Measurements from ENCODE around the gene SMIM10. TPM values are rescaled to one million over a fixed set of nuclear protein-coding genes. Genes with fewer than 3 reads are reported as not detected.
A peak's percentile ranks its signal among the peaks of the same experiment; 100 is the strongest.

The SMIM10 gene
- total and polyA plus RNA-seq, 10 donors = 5.2 to 14.4 (median 8.0) TPM

DNA sequence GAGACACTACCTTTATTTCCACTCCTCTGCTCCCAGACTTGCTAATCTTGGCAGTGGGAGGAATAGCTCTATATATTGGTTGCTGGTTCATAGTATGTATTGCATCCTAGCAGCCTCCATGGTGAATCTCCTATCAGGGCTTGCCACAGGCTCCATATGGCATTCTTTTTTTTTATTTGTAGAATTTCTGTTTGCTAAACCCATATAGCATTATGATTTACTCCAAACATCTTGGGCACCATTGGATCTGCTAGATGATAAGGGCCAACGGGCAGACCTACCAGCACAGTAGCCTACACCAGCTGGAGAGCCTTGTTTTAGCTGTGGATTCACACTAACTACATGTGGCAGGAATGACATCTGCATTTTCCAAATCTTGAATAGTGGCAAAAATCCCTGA is 6.9 kb downstream of the SMIM10 start:
- peaks cover 0 to 13% (median 0%) of the 10 kb centered on the region in 7 donors for H3K27me3 ChIP-seq (replicated peaks in 1 of 7)
- H3K36me3 ChIP-seq = no peaks in the 10 kb centered on the region
- no peaks in the 10 kb centered on the region for H3K4me1 ChIP-seq
- H3K4me3 ChIP-seq = no peak overlapping the region
- no peak overlapping the region for H3K27ac ChIP-seq
- WGBS, 5 donors = 46 to 100% (median 76%) methylated on average over 1 of the region's 1 CpG
- intact Hi-C loops (cut with DNase I; ENCODE audit: low total_unique reads) = no loop called here
- TF ChIP-seq POLR2A (IDR thresholded peaks at IDR 0.05) = no peak
- TF ChIP-seq, protein P1, sequence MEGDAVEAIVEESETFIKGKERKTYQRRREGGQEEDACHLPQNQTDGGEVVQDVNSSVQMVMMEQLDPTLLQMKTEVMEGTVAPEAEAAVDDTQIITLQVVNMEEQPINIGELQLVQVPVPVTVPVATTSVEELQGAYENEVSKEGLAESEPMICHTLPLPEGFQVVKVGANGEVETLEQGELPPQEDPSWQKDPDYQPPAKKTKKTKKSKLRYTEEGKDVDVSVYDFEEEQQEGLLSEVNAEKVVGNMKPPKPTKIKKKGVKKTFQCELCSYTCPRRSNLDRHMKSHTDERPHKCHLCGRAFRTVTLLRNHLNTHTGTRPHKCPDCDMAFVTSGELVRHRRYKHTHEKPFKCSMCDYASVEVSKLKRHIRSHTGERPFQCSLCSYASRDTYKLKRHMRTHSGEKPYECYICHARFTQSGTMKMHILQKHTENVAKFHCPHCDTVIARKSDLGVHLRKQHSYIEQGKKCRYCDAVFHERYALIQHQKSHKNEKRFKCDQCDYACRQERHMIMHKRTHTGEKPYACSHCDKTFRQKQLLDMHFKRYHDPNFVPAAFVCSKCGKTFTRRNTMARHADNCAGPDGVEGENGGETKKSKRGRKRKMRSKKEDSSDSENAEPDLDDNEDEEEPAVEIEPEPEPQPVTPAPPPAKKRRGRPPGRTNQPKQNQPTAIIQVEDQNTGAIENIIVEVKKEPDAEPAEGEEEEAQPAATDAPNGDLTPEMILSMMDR (IDR thresholded peaks at IDR 0.05 in 8 of 11, conservative IDR thresholded peaks at IDR 0.05 in 3 of 11) = no peak
- TF ChIP-seq POLR2AphosphoS5 (IDR thresholded peaks at IDR 0.05) = no peak
- no peaks in the 10 kb centered on the region for H3K9me3 ChIP-seq
- DNase-seq = no peak

DNA sequence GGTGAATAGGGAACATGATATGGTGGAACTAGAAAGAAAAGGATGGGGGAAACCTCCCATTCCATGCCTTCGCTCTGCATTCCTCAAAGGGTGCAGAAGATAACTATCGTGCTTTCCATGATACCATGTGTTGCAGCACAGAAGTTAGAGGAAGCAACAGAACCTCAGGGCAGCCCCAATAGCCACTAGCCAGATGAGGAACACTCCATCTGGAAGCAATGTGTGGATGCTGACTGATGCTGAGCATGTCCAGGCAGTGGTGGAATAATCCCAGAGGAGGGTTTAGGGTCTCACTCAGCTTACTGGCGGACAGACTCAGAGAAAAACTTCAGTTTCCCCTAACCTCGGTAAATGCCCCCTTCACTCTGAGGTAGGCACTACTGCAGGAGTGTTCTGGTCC is 7.5 kb downstream of the SMIM10 start:
- Histone ChIP-seq H3K4me1 (peaks cover 0 to 1% (median 0%) of the 10 kb centered on the region in 6 donors), H3K9me3 (no peaks in the 10 kb centered on the region), H3K27ac (no peak overlapping the region), H3K4me3 (no peak overlapping the region), H3K36me3 (no peaks in the 10 kb centered on the region), H3K27me3 (replicated peaks in 1 of 7) (peaks cover 0 to 13% (median 0%) of the 10 kb centered on the region in 7 donors)
- intact Hi-C loops (cut with DNase I; ENCODE audit: low total_unique reads) = no loop called here
- TF ChIP-seq POLR2AphosphoS5 (IDR thresholded peaks at IDR 0.05) = no peak
- TF ChIP-seq POLR2A (IDR thresholded peaks at IDR 0.05) = no peak
- TF ChIP-seq, protein P1 (IDR thresholded peaks at IDR 0.05 in 8 of 11, conservative IDR thresholded peaks at IDR 0.05 in 3 of 11) = no peak
- no peak for DNase-seq
- WGBS, 5 donors = 84 to 96% (median 87%) methylated on average over 3 to 4 of the region's 4 CpGs

DNA sequence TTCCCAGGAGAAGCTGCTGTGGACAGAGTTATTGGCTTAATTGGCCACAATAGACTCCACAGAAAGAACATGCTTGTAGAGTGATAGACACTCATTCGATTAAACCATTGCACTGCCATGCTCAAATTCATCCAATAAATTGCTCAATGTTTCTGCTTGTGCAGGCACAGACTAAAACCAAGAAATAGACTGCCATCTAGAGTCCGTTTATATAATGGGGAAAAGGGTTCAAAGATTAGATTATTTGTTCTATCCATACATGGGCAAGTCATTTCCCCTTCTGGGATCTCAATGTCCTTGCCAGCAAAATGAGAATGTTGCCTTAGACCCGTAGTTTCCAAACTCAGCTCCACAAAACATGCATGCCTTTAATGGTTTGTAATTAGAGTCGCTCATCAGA is 8.7 kb downstream of the SMIM10 start:
- WGBS, 5 donors = 28 to 37% (median 30%) methylated on average over 4 of the region's 4 CpGs
- TF ChIP-seq, protein P1 (IDR thresholded peaks at IDR 0.05 in 8 of 11, conservative IDR thresholded peaks at IDR 0.05 in 3 of 11) = peak in 8 of 11 experiments; percentile 11 to 46 (median 35)
- TF ChIP-seq POLR2A (IDR thresholded peaks at IDR 0.05) = no peak
- no peak for TF ChIP-seq POLR2AphosphoS5 (IDR thresholded peaks at IDR 0.05)
- H3K36me3 ChIP-seq = no peaks in the 10 kb centered on the region

DNA sequence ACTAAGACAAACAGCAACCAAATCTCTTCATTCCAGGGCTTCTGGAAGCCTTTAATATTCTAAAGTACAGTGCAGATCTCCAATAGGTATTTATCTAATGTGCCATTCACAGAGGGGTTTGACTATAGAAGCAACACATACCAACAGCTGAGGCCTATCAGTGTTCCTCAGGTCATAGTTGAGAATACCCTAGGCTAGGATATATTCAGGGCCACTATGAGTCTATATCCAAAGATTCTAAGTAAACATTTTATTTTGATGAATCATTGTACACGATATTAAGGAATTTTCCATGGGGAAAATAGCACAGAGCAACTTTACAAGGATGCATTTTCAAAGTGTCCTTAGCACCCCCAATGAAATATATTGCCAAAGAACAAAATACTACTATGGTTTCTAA is 9.7 kb downstream of the SMIM10 start:
- Histone ChIP-seq H3K27ac (peak overlapping the region in 1 of 8 donors; percentile 4), H3K4me1 (peaks cover 0 to 11% (median 1%) of the 10 kb centered on the region in 6 donors), H3K27me3 (replicated peaks in 1 of 7) (peaks cover 0 to 13% (median 0%) of the 10 kb centered on the region in 7 donors), H3K9me3 (no peaks in the 10 kb centered on the region), H3K36me3 (no peaks in the 10 kb centered on the region), H3K4me3 (no peak overlapping the region)
- intact Hi-C loops (cut with DNase I; ENCODE audit: low total_unique reads) = no loop called here
- TF ChIP-seq, protein P1 (IDR thresholded peaks at IDR 0.05 in 8 of 11, conservative IDR thresholded peaks at IDR 0.05 in 3 of 11) = no peak
- TF ChIP-seq POLR2A (IDR thresholded peaks at IDR 0.05) (no peak), POLR2AphosphoS5 (IDR thresholded peaks at IDR 0.05) (no peak)
- WGBS, 5 donors = 61 to 86% (median 83%) methylated on average over 1 of the region's 1 CpG
- no peak for DNase-seq

More for the DNA sequence above, 8.7 kb downstream of the SMIM10 start:
- intact Hi-C loops (cut with DNase I; ENCODE audit: low total_unique reads) = no loop called here
- no peak overlapping the region for H3K27ac ChIP-seq
- no peaks in the 10 kb centered on the region for H3K9me3 ChIP-seq
- H3K4me3 ChIP-seq = no peak overlapping the region
- H3K27me3 ChIP-seq (replicated peaks in 1 of 7) = peaks cover 0 to 13% (median 0%) of the 10 kb centered on the region in 7 donors
- peaks cover 0 to 9% (median 1%) of the 10 kb centered on the region in 6 donors for H3K4me1 ChIP-seq
- no peak for DNase-seq

Data from spleen (tissue), 11 donors.